T-cell (primary cell): ENCODE results near the gene IL17B. TPM values are rescaled to one million over a fixed set of nuclear protein-coding genes. Genes with fewer than 3 reads are reported as not detected.

ENCODE experiments used
- ATAC-seq, 4 experiments: fragments of 200-7000 bp in 3 of 4; fragments of 150-1000 bp in 1 of 4; cut with Tn5 transposase; replicated peaks in 1 of 4; 1 replicate in 3 of 4; 2 replicates in 1 of 4; pipeline ENCODE4 v1.10.0; 2021; ENCODE audit warnings: moderate library complexity in 3 of 4, mild to moderate bottlenecking in 2 of 4, moderate number of reproducible peaks in 1 of 4
- CTCF ChIA-PET, 2 donors: fragments of 300-600 bp; sonication (Branson Sonifier 250); formaldehyde crosslinking; loops; one replicate each; lab custom pipeline; 2022; ENCODE audit warnings: antibody characterized with exemption in 2 of 2; lab: Charles Lee
- POLR2A ChIA-PET, 2 donors: fragments of 300-600 bp; sonication (Branson Sonifier 250); formaldehyde crosslinking; loops; one replicate each; lab custom pipeline; 2022; ENCODE audit warnings: antibody characterized with exemption in 2 of 2; lab: Charles Lee
- DNase-seq, 35 experiments: peaks; one replicate each; pipeline versions ENCODE4 v3.0.0 to v3.0.0-alpha.2; 2013 to 2023
- H3K27ac ChIP-seq: one replicate; pipeline ENCODE4 v1.5.1; 2013; ENCODE audit warnings: low read length
- H3K27me3 ChIP-seq, 2 experiments: replicated peaks in 1 of 2; 1 replicate in 1 of 2; 2 replicates in 1 of 2; pipeline versions ENCODE4 v1.6.1 to v1.7.0; 2013; ENCODE audit warnings: low read length in 1 of 2, mixed read lengths in 1 of 2; ENCODE audit not compliant: control insufficient read depth in 2 of 2, insufficient read depth in 2 of 2; ENCODE audit errors: extremely low read depth in 1 of 2
- H3K36me3 ChIP-seq, 2 donors: 1 replicate in 1 of 2; 2 replicates in 1 of 2; pipeline versions ENCODE4 v1.6.1 to v1.7.0; 2013; ENCODE audit warnings: low read length in 1 of 2; ENCODE audit not compliant: control insufficient read depth in 2 of 2, insufficient read depth in 1 of 2; ENCODE audit errors: extremely low read depth in 1 of 2
- H3K4me1 ChIP-seq, 2 experiments: 1 replicate in 1 of 2; 2 replicates in 1 of 2; pipeline versions ENCODE4 v1.6.1 to v1.7.0; 2013; ENCODE audit warnings: low read length in 2 of 2, mixed read lengths in 1 of 2; ENCODE audit not compliant: insufficient read depth in 2 of 2, control insufficient read depth in 1 of 2; ENCODE audit errors: extremely low read depth in 1 of 2
- H3K4me3 ChIP-seq, 2 donors: 1 replicate in 1 of 2; 2 replicates in 1 of 2; pipeline versions ENCODE4 v1.5.1 to v1.7.0; 2013; ENCODE audit warnings: mild to moderate bottlenecking in 2 of 2, low read length in 1 of 2, moderate library complexity in 1 of 2; ENCODE audit not compliant: control insufficient read depth in 1 of 2; ENCODE audit errors: extremely low read depth in 1 of 2
- H3K9me3 ChIP-seq: 2 replicates; pipeline ENCODE4 v1.7.0; 2013
- H3K27ac Mint-ChIP-seq, 2 donors: one replicate each; pipeline ENCODE4 v1.8.0; 2020 to 2021; ENCODE audit warnings: mild to moderate bottlenecking in 2 of 2, mixed read lengths in 2 of 2
- H3K27me3 Mint-ChIP-seq, 2 donors: one replicate each; pipeline ENCODE4 v1.8.0; 2021 to 2022; ENCODE audit warnings: mixed read lengths in 2 of 2
- H3K36me3 Mint-ChIP-seq: one replicate; pipeline ENCODE4 v1.8.0; 2021; ENCODE audit warnings: mixed read lengths
- H3K4me1 Mint-ChIP-seq, 3 donors: one replicate each; pipeline ENCODE4 v1.8.0; 2020 to 2022; ENCODE audit warnings: mixed read lengths in 3 of 3, mild to moderate bottlenecking in 1 of 3
- H3K4me3 Mint-ChIP-seq, 3 donors: one replicate each; pipeline ENCODE4 v1.8.0; 2020 to 2022; ENCODE audit warnings: mild to moderate bottlenecking in 3 of 3, mixed read lengths in 3 of 3, moderate library complexity in 3 of 3
- H3K9me3 Mint-ChIP-seq, 3 donors: one replicate each; pipeline ENCODE4 v1.8.0; 2020 to 2022; ENCODE audit warnings: mixed read lengths in 3 of 3
- WGBS: methylation state at CpG from one replicate; pipeline ENCODE4 v1.1.5; 2013; ENCODE audit warnings: missing lambda C conversion rate; ENCODE audit not compliant: insufficient coverage; 5-methylcytosine and 5-hydroxymethylcytosine counted together
- total RNA-seq, 35 experiments: library from RNA in 6 of 35; stranded (reverse) in 6 of 35; fragments of 120-200 nt in 1 of 35; gene quantifications; one replicate each; pipeline versions ENCODE4 v1.2.1 to v1.2.4 and lab custom pipeline; 2013 to 2026

Gene IL17B
- total RNA-seq, 5 donors from 2014 or later (not counting 1 experiment from before 2014, with no cell fraction given): not detected

GRCh38 chr5:149381986-149382338, 2.9 kb upstream of the IL17B start:
- Mint-ChIP-seq H3K36me3 (peaks cover 4% of the 10 kb centered on the region), H3K27me3 (peaks cover 0 to 2% of the 10 kb centered on the region in 2 donors), H3K27ac (no peak overlapping the region), H3K4me3 (no peak overlapping the region), H3K4me1 (peaks cover 0 to 9% (median 2%) of the 10 kb centered on the region in 3 donors), H3K9me3 (no peaks in the 10 kb centered on the region)
- H3K9me3 ChIP-seq: no peaks in the 10 kb centered on the region
- DNase-seq (peak; percentile 10 to 79 (median 60)), ATAC-seq (peak; percentile 64 to 85 (median 72))
- ChIA-PET POLR2A (interaction anchor here in 1 of 2 donors (0.6 kb wide), 1 partner anchor 242 kb away, joined by 4 read pairs; no protein-coding TSS in a partner anchor), CTCF (interaction anchor here (0.5 to 2.5 kb wide), 16 partner anchors 10 to 1102 kb away, joined by 3 to 18 read pairs (median 3); partner anchors contain the start of gene PCYOX1L (in 1 of the 2))
- H3K36me3 ChIP-seq: no peaks in the 10 kb centered on the region
- peaks cover 0 to 23% of the 10 kb centered on the region in 2 experiments for H3K27me3 ChIP-seq
- H3K4me1 ChIP-seq: peaks cover 0 to 7% of the 10 kb centered on the region in 2 experiments
- WGBS: 35% methylated on average over 10 of the region's 16 CpGs
- no peak overlapping the region for H3K4me3 ChIP-seq
- no peak overlapping the region for H3K27ac ChIP-seq

GRCh38 chr5:149381261-149381985, 2.3 kb upstream of the IL17B start:
- H3K36me3 ChIP-seq: no peaks in the 10 kb centered on the region
- DNase-seq: no peak
- H3K4me1 Mint-ChIP-seq: peaks cover 0 to 9% (median 2%) of the 10 kb centered on the region in 3 donors
- WGBS: 13% methylated on average over 3 of the region's 8 CpGs
- no peak overlapping the region for H3K27ac Mint-ChIP-seq
- ATAC-seq: no peak
- POLR2A ChIA-PET: interaction anchor here in 1 of 2 donors (0.6 kb wide), 1 partner anchor 243 kb away, joined by 4 read pairs; no protein-coding TSS in a partner anchor
- no peaks in the 10 kb centered on the region for H3K9me3 Mint-ChIP-seq
- H3K9me3 ChIP-seq: no peaks in the 10 kb centered on the region
- H3K4me1 ChIP-seq: peaks cover 0 to 7% of the 10 kb centered on the region in 2 experiments
- no peak overlapping the region for H3K4me3 ChIP-seq
- H3K27ac ChIP-seq: no peak overlapping the region
- H3K27me3 ChIP-seq: peaks cover 0 to 24% of the 10 kb centered on the region in 2 experiments
- peaks cover 4% of the 10 kb centered on the region for H3K36me3 Mint-ChIP-seq
- CTCF ChIA-PET: interaction anchor here (0.5 to 2.5 kb wide), 16 partner anchors 10 to 1103 kb away, joined by 3 to 18 read pairs (median 3); partner anchors contain the start of gene PCYOX1L (in 1 of the 2)
- H3K27me3 Mint-ChIP-seq: peaks cover 0 to 2% of the 10 kb centered on the region in 2 donors
- no peak overlapping the region for H3K4me3 Mint-ChIP-seq

DNA sequence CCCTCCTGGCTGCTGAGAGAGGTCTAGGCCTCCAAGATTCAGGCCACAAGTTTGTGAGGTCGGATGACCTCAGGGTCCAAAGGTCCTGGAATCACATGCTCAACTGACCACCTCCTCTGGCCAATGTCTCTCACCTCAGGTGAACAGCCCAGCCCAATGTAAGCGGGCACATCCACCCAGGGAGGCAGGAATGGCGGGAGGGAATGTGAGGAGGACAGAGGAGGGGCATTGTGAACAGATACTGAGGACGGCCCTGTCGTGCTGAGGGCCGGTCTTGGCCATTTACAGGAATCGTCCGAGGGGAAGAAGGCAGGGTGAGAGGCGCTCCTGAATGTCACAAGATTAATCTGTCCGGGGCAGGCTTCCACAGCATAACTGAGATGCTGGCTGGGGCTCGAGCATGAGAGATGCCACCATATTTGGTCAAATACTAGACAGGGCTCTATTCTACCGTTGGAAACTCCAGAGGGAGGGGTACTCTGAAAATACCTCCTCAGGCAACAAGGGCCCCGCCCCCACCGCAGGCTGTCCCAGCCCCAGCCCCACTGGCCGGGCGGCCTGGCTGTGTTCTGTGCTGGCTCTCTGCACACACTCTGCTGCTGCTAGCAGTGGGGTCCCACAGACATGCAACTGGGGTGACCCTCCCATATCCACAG, 1.5 kb upstream of the IL17B start:
- Mint-ChIP-seq H3K9me3 (no peaks in the 10 kb centered on the region), H3K27me3 (peaks cover 0 to 2% of the 10 kb centered on the region in 2 donors), H3K36me3 (peaks cover 4% of the 10 kb centered on the region), H3K27ac (no peak overlapping the region), H3K4me3 (no peak overlapping the region), H3K4me1 (peaks cover 0 to 9% (median 2%) of the 10 kb centered on the region in 3 donors)
- POLR2A ChIA-PET: no interaction called here
- 87% methylated on average over 11 of the region's 16 CpGs for WGBS
- DNase-seq: no peak
- H3K4me1 ChIP-seq: peaks cover 0 to 7% of the 10 kb centered on the region in 2 experiments
- H3K9me3 ChIP-seq: no peaks in the 10 kb centered on the region
- no peak overlapping the region for H3K4me3 ChIP-seq
- no peak for ATAC-seq
- no peak overlapping the region for H3K27ac ChIP-seq
- no peaks in the 10 kb centered on the region for H3K36me3 ChIP-seq
- peaks cover 0 to 24% of the 10 kb centered on the region in 2 experiments for H3K27me3 ChIP-seq
- CTCF ChIA-PET: interaction anchor here (0.6 to 2.5 kb wide), 8 partner anchors 9 to 188 kb away, joined by 3 to 18 read pairs (median 3); partner anchors contain the start of gene PCYOX1L (in 1 of the 2)

- DNase-seq (no peak), ATAC-seq (no peak)
- ChIA-PET POLR2A (no interaction called here), CTCF (interaction anchor here (0.6 to 2.5 kb wide), 6 partner anchors 8 to 1843 kb away, joined by 3 to 18 read pairs (median 3); no protein-coding TSS in a partner anchor)
- Mint-ChIP-seq H3K27ac (no peak overlapping the region), H3K4me1 (peaks cover 0 to 9% (median 2%) of the 10 kb centered on the region in 3 donors), H3K4me3 (no peak overlapping the region), H3K9me3 (no peaks in the 10 kb centered on the region), H3K27me3 (peaks cover 0 to 2% of the 10 kb centered on the region in 2 donors), H3K36me3 (peaks cover 4% of the 10 kb centered on the region)
- Histone ChIP-seq H3K4me3 (no peak overlapping the region), H3K27me3 (peaks cover 0 to 24% of the 10 kb centered on the region in 2 experiments), H3K4me1 (peaks cover 0 to 7% of the 10 kb centered on the region in 2 experiments), H3K36me3 (no peaks in the 10 kb centered on the region), H3K9me3 (no peaks in the 10 kb centered on the region), H3K27ac (no peak overlapping the region)
- 92% methylated on average over 3 of the region's 5 CpGs for WGBS
Observed at GRCh38 chr5:149379818-149380374, 804 bp upstream of the IL17B start.

DNA sequence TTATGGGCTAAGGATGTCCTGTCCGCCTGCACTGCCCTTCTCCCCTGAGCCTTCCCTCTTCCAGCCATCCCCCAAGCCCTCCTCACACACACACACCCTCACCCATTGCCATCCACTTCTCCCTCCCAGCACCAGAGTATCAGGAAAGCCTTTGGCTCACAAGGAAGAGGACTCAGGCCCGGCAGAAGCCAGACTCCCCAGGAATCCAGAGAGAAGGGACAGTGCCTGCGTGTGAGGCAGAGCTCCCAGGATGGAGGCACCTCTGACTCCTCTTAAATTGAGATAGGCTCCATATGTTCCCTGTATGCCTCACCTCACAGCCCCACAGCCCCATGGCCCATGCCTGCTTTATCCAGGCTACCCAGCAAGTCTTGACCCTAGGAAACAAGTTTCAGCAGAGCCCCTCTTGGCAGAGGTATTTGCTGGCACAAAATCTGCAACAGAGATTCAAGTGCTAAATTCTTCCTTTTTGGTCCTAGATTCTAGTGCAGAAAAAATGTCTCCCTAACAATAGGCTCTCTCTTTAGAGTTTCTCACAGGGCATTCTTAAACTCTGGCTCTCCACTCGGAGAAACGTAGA, 761 bp downstream of the IL17B start:
- Mint-ChIP-seq H3K4me1 (peaks cover 0 to 9% (median 2%) of the 10 kb centered on the region in 3 donors), H3K27ac (no peak overlapping the region), H3K36me3 (peaks cover 4% of the 10 kb centered on the region), H3K9me3 (no peaks in the 10 kb centered on the region), H3K27me3 (peaks cover 0 to 2% of the 10 kb centered on the region in 2 donors), H3K4me3 (no peak overlapping the region)
- Histone ChIP-seq H3K4me3 (no peak overlapping the region), H3K4me1 (peaks cover 0 to 7% of the 10 kb centered on the region in 2 experiments), H3K36me3 (no peaks in the 10 kb centered on the region), H3K9me3 (no peaks in the 10 kb centered on the region), H3K27me3 (peaks cover 0 to 24% of the 10 kb centered on the region in 2 experiments), H3K27ac (no peak overlapping the region)
- ATAC-seq: no peak
- WGBS: 84% methylated on average over 4 of the region's 5 CpGs
- ChIA-PET CTCF (no interaction called here), POLR2A (no interaction called here)
- no peak for DNase-seq
